Esophagus squamous epithelium (tissue), 4 donors: Measurements from ENCODE around the gene SPAAR.

ENCODE experiments used
- POLR2A ChIP-seq, 4 donors: fragments of 450-650 bp; IDR thresholded peaks; one replicate each; pipeline ENCODE4 v1.6.1; 2017; ENCODE audit warnings: antibody characterized with exemption in 4 of 4, mild to moderate bottlenecking in 4 of 4, moderate library complexity in 3 of 4
- TF ChIP-seq, protein P1 (sequence below), 6 experiments: fragments of 450-650 bp in 4 of 6; fragments of 200-600 bp in 2 of 6; sonication (generic) in 2 of 6; IDR thresholded peaks; one replicate each; pipeline ENCODE4 v1.5.1; 2016 to 2019; ENCODE audit warnings: antibody characterized with exemption in 6 of 6, mild to moderate bottlenecking in 4 of 6, moderate library complexity in 4 of 6

DNA sequence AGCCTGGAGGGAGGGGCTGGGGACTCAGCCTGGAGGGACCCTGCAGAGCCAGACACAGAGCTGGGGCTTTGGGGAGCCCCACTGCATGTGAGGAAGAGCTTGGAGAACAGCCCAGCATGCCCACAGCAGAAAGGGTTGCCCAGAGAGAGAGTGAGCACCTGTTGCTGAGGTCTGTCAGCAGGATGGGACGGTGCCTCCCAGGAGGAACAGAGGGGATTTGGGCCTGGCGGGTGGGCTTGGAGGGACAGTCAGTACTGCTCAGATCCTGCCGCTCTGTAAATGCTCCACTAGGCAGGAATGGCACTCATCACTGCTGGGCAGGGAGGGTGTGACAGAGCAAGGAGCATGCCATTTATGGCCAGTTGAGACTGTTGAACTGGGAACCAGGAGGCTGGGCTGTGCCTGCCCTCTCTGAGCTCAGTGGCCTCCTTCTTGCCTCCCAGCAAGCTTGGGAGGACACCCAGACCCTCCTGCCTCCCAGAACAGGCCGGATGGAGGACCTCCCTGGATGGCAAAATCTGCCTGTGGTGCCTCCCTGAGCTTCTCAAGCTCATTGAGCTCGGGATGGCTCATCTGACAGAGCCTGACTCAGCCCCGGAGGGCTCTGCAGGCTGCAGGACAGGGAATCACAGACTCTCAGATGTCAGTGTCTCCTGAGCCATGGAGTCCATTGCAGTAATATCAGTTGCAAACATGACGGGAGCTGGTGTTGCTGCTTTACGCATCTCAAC is 4.1 kb upstream of the SPAAR start:
- TF ChIP-seq, protein P1, sequence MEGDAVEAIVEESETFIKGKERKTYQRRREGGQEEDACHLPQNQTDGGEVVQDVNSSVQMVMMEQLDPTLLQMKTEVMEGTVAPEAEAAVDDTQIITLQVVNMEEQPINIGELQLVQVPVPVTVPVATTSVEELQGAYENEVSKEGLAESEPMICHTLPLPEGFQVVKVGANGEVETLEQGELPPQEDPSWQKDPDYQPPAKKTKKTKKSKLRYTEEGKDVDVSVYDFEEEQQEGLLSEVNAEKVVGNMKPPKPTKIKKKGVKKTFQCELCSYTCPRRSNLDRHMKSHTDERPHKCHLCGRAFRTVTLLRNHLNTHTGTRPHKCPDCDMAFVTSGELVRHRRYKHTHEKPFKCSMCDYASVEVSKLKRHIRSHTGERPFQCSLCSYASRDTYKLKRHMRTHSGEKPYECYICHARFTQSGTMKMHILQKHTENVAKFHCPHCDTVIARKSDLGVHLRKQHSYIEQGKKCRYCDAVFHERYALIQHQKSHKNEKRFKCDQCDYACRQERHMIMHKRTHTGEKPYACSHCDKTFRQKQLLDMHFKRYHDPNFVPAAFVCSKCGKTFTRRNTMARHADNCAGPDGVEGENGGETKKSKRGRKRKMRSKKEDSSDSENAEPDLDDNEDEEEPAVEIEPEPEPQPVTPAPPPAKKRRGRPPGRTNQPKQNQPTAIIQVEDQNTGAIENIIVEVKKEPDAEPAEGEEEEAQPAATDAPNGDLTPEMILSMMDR (IDR thresholded peaks at IDR 0.05), result no peak
- TF ChIP-seq POLR2A (IDR thresholded peaks at IDR 0.05), result no peak
